ENCODE results near the gene DLGAP5. TPM values are rescaled to one million over a fixed set of nuclear protein-coding genes. Genes with fewer than 3 reads are reported as not detected.

Gene DLGAP5
- total and polyA plus RNA-seq, 2 of the 13 experiments (the other 11 are each of a cell fraction or from before 2014, with no cell fraction given), result 7.7 to 55.8 TPM

- TF ChIP-seq ZNF329 (CRISPR knock-in tag; IDR thresholded peaks at IDR 0.05; ENCODE audit: low read depth) (no peak), CEBPG (CRISPR knock-in tag; IDR thresholded peaks at IDR 0.05) (no peak), ZFP90 (CRISPR knock-in tag; IDR thresholded peaks at IDR 0.05; ENCODE audit: borderline replicate concordance) (0 out of 2 replicates have a peak, but pooled peaks have one; percentile 27), RARA (CRISPR knock-in tag; IDR thresholded peaks at IDR 0.05) (no peak), ZNF766 (CRISPR knock-in tag; IDR thresholded peaks at IDR 0.05; ENCODE audit: borderline replicate concordance) (no peak), ZNF737 (CRISPR knock-in tag; IDR thresholded peaks at IDR 0.05; ENCODE audit: borderline replicate concordance) (no peak), ZNF205 (CRISPR knock-in tag; IDR thresholded peaks at IDR 0.05) (no peak), KAT7 (CRISPR knock-in tag; IDR thresholded peaks at IDR 0.05; ENCODE audit: borderline replicate concordance) (no peak), BRCA1 (CRISPR knock-in tag; IDR thresholded peaks at IDR 0.05) (no peak), SKI (IDR thresholded peaks at IDR 0.05; ENCODE audit: partially characterized antibody) (no peak), ZNF562 (CRISPR knock-in tag; IDR thresholded peaks at IDR 0.05; ENCODE audit: borderline replicate concordance) (0 out of 2 replicates have a peak, but pooled peaks have one; percentile 31), ZC3H13 (CRISPR knock-in tag; IDR thresholded peaks at IDR 0.05) (peak; percentile 85; the same call in 1 of the 2 replicates), USF2 (IDR thresholded peaks at IDR 0.05; ENCODE audit: low read depth, low read length) (no peak), USF2 (CRISPR knock-in tag; IDR thresholded peaks at IDR 0.05; ENCODE audit: borderline replicate concordance) (no peak), ZNF33B (CRISPR knock-in tag; IDR thresholded peaks at IDR 0.05) (peak; percentile 44; the same call in 1 of the 2 replicates), ZNF501 (CRISPR knock-in tag; IDR thresholded peaks at IDR 0.05) (0 out of 2 replicates have a peak, but pooled peaks have one; percentile 67), RFXAP (CRISPR knock-in tag; IDR thresholded peaks at IDR 0.05; ENCODE audit: borderline replicate concordance) (no peak), ZFP36L1 (CRISPR knock-in tag; IDR thresholded peaks at IDR 0.05) (peak; percentile 99), NAIF1 (CRISPR knock-in tag; IDR thresholded peaks at IDR 0.05; ENCODE audit: borderline replicate concordance) (no peak), SSRP1 (CRISPR knock-in tag; IDR thresholded peaks at IDR 0.05) (no peak), NRL (CRISPR knock-in tag; IDR thresholded peaks at IDR 0.05; ENCODE audit: borderline replicate concordance) (0 out of 2 replicates have a peak, but pooled peaks have one; percentile 39)
- TF ChIP-seq, protein P1, sequence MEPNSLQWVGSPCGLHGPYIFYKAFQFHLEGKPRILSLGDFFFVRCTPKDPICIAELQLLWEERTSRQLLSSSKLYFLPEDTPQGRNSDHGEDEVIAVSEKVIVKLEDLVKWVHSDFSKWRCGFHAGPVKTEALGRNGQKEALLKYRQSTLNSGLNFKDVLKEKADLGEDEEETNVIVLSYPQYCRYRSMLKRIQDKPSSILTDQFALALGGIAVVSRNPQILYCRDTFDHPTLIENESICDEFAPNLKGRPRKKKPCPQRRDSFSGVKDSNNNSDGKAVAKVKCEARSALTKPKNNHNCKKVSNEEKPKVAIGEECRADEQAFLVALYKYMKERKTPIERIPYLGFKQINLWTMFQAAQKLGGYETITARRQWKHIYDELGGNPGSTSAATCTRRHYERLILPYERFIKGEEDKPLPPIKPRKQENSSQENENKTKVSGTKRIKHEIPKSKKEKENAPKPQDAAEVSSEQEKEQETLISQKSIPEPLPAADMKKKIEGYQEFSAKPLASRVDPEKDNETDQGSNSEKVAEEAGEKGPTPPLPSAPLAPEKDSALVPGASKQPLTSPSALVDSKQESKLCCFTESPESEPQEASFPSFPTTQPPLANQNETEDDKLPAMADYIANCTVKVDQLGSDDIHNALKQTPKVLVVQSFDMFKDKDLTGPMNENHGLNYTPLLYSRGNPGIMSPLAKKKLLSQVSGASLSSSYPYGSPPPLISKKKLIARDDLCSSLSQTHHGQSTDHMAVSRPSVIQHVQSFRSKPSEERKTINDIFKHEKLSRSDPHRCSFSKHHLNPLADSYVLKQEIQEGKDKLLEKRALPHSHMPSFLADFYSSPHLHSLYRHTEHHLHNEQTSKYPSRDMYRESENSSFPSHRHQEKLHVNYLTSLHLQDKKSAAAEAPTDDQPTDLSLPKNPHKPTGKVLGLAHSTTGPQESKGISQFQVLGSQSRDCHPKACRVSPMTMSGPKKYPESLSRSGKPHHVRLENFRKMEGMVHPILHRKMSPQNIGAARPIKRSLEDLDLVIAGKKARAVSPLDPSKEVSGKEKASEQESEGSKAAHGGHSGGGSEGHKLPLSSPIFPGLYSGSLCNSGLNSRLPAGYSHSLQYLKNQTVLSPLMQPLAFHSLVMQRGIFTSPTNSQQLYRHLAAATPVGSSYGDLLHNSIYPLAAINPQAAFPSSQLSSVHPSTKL (CRISPR knock-in tag; IDR thresholded peaks at IDR 0.05), result no peak
- TF ChIP-seq, protein P2, sequence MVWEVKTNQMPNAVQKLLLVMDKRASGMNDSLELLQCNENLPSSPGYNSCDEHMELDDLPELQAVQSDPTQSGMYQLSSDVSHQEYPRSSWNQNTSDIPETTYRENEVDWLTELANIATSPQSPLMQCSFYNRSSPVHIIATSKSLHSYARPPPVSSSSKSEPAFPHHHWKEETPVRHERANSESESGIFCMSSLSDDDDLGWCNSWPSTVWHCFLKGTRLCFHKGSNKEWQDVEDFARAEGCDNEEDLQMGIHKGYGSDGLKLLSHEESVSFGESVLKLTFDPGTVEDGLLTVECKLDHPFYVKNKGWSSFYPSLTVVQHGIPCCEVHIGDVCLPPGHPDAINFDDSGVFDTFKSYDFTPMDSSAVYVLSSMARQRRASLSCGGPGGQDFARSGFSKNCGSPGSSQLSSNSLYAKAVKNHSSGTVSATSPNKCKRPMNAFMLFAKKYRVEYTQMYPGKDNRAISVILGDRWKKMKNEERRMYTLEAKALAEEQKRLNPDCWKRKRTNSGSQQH (CRISPR knock-in tag; IDR thresholded peaks at IDR 0.05; ENCODE audit: low read depth), result peak; percentile 99
Measured at GRCh38 chr14:55191203-55192053, at the start of gene DLGAP5 (continued).
